T-helper 2 cell treated with Interferon-gamma antibody and Interleukin-4, amounts not matched to agents 5 μg/mL and 100 μg/mL, for 36 hours (primary cell): Measurements from ENCODE around the gene DCBLD2.

Experiments used
- DNase-seq: peaks from one replicate; pipeline ENCODE4 v3.0.0; 2021; ENCODE audit warnings: low spot score
- H3K27ac Mint-ChIP-seq: one replicate; pipeline ENCODE4 v1.8.0; 2021; ENCODE audit warnings: mild to moderate bottlenecking, mixed read lengths
- H3K27me3 Mint-ChIP-seq: one replicate; pipeline ENCODE4 v1.8.0; 2021; ENCODE audit warnings: low read depth, mixed read lengths
- H3K36me3 Mint-ChIP-seq: one replicate; pipeline ENCODE4 v1.8.0; 2021; ENCODE audit warnings: low read depth, mixed read lengths
- H3K4me1 Mint-ChIP-seq: one replicate; pipeline ENCODE4 v1.8.0; 2021; ENCODE audit warnings: low read depth, mixed read lengths
- H3K4me3 Mint-ChIP-seq: one replicate; pipeline ENCODE4 v1.8.0; 2022; ENCODE audit warnings: mild to moderate bottlenecking, moderate library complexity, mixed read lengths
- H3K9me3 Mint-ChIP-seq: one replicate; pipeline ENCODE4 v1.8.0; 2021; ENCODE audit warnings: mixed read lengths

DCBLD2 gene

DNA sequence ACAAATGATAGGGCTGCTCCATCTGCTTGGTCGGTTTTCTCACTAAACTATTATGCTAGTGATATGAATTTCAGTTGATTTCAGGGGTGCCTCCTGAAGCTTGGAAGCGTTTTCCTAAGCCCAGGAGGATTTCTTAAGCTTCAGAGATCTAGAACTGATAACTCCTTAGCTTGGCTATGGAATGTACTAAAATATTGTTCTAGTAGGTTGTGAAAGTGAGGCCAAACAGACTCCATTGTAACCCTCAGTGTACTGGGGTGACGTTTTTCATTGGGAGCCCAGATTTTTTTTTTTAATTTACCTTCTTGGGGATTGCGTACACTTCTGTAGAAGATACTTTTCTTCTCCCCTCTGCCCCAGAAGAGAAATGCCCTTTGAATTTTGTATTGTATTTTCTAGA lies 155.4 kb downstream of the DCBLD2 start:
- H3K4me3 Mint-ChIP-seq = no peak overlapping the region
- H3K27me3 Mint-ChIP-seq = peaks cover 14% of the 10 kb centered on the region
- H3K9me3 Mint-ChIP-seq = no peaks in the 10 kb centered on the region
- H3K4me1 Mint-ChIP-seq = no peaks in the 10 kb centered on the region
- H3K27ac Mint-ChIP-seq = no peak overlapping the region
- H3K36me3 Mint-ChIP-seq = no peaks in the 10 kb centered on the region
- no peak for DNase-seq
